Stimulated activated naive CD8-positive, alpha-beta T cell treated with anti-CD3 and anti-CD28 coated beads, Interleukin-15, Interleukin-2, amounts not matched to agents 100 ng/mL and 50 ng/mL, for 24 hours (primary cell): ENCODE data around the gene DNAJC16.
A peak's percentile ranks its signal among the peaks of the same experiment; 100 is the strongest.

Source experiments
- H3K27ac Mint-ChIP-seq: one replicate; pipeline ENCODE4 v1.8.0; 2021; ENCODE audit warnings: mild to moderate bottlenecking, mixed read lengths
- H3K27me3 Mint-ChIP-seq: one replicate; pipeline ENCODE4 v1.8.0; 2021; ENCODE audit warnings: mixed read lengths
- H3K36me3 Mint-ChIP-seq: one replicate; pipeline ENCODE4 v1.8.0; 2021; ENCODE audit warnings: low read depth, mixed read lengths
- H3K4me1 Mint-ChIP-seq: one replicate; pipeline ENCODE4 v1.8.0; 2021; ENCODE audit warnings: low read depth, mixed read lengths
- H3K4me3 Mint-ChIP-seq: one replicate; pipeline ENCODE4 v1.8.0; 2021; ENCODE audit warnings: mild to moderate bottlenecking, mixed read lengths
- H3K9me3 Mint-ChIP-seq: one replicate; pipeline ENCODE4 v1.8.0; 2021; ENCODE audit warnings: mixed read lengths

Gene DNAJC16

DNA sequence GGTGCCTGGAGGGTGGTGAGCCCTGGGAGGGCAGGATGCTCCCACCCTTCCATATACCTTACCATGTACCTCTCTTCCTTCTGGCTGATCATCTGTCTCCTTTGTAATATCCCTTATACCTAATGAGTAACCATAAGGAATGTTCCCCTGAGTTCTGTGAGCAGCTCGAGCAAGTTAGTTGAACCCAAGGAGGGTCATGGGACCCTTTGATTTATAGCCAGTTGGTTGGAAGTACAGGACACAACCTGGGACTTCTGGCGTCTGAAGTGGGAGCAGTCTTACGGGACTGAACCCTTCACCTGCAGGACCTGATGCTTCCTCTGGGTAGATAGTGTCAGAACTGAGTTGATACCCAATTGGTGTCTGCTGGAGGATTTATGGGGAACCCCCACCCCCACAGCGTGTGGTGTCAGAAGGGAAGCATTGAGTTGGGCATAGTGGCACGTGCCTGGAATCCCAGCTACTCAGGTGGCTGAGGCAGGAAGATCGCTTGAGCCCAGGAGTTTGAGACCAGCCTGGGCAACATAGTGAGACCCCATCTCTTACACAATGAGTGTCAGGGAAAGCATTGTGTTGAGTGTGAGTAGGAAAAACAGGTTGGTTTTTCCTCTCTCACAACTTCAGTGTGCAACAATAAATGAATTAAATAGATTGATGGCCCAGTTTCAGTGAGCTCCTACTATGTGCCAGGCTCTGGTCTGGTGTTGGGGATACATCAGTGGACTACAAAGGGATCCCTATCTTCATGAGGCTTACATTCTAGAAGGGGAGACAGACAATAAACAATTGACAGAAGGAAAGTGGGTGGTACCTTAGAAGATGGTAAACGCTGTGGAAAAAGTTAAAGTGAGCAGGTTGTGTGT lies 16.0 kb downstream of the DNAJC16 start:
- H3K36me3 Mint-ChIP-seq: peaks cover 54% of the 10 kb centered on the region
- H3K9me3 Mint-ChIP-seq: no peaks in the 10 kb centered on the region
- no peak overlapping the region for H3K4me3 Mint-ChIP-seq
- peaks cover 2% of the 10 kb centered on the region for H3K4me1 Mint-ChIP-seq
- H3K27me3 Mint-ChIP-seq: no peaks in the 10 kb centered on the region
- no peak overlapping the region for H3K27ac Mint-ChIP-seq

DNA sequence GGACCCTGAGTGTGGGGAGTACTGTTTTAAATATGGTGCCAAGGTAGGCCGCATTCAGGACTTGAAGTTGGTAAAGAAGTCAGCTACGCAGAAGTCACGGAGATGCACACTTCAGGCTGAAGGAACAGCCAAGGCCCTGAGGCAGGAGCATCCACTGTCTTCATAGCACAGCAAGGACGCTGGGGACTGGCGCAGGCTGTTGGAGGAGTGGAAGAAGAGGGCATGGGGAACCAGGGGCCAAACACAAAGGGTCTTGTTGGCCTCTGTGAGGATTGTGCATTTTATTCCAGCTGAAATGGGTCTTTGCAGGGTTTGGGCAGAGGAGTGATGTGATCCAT lies 16.6 kb downstream of the DNAJC16 start:
- H3K36me3 Mint-ChIP-seq: peaks cover 54% of the 10 kb centered on the region
- no peak overlapping the region for H3K4me3 Mint-ChIP-seq
- no peaks in the 10 kb centered on the region for H3K27me3 Mint-ChIP-seq
- peaks cover 2% of the 10 kb centered on the region for H3K4me1 Mint-ChIP-seq
- no peak overlapping the region for H3K27ac Mint-ChIP-seq
- H3K9me3 Mint-ChIP-seq: no peaks in the 10 kb centered on the region

DNA sequence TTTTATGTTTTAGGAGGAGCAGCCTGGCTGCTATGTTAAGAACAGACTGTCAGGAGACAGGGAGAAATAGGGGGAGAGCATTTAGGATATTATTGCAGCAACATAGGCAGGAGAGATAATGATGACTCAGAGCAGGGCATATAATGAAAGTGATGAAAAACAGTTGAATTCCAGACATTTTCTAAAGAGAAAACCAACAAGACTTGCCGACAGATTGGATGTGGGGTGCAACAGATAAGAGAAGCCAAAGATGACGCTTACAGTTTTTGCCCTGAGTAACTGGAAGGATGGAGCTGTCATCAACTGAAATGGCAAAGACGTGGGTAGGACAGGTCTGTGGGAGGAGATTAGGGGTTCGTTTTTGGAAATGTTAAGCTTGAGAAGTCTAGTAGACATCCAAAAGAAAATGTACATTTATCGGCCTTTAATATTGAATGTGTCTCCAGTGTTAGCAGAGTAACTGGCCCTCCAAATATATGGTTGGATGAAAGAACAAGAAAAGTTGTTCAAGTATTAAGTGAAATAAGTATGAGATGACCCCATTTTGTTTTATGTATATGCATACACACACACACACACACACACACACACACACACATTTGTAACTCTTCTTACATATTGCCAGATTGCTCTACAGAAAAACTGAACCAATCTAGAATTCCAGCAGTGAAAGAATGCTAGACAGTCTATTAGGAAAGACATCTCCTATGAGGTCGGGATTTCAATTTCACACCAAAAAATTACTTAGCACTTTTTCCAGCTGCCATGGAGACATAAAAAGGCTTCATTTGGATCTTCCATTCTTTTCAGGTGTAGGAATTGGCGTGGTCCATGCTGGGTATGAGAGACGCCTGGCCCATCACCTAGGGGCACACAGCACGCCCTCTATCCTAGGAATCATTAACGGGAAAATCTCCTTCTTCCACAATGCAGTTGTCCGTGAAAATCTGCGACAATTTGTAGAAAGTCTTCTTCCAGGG lies 17.2 kb downstream of the DNAJC16 start:
- Mint-ChIP-seq H3K4me1 (peaks cover 2% of the 10 kb centered on the region), H3K4me3 (no peak overlapping the region), H3K36me3 (peaks cover 52% of the 10 kb centered on the region), H3K9me3 (no peaks in the 10 kb centered on the region), H3K27ac (no peak overlapping the region), H3K27me3 (no peaks in the 10 kb centered on the region)

DNA sequence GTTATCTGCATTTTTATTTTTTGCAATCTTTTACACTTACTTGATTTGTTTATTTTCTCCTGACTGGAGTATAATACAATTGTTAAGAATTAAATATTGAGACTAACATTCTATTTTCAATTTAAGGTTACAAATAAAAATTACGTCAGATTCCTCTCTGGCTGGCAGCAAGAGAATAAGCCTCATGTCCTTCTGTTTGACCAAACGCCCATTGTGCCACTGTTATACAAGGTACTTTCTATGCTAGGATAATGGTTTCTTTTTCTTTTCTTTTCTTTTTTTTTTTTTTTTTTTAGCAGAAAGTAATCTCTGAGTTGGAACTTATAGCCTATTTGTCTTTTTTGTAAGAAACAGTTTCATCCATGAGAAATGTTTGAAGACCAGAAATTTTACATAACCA lies 20.0 kb downstream of the DNAJC16 start:
- peaks cover 43% of the 10 kb centered on the region for H3K36me3 Mint-ChIP-seq
- no peaks in the 10 kb centered on the region for H3K4me1 Mint-ChIP-seq
- H3K9me3 Mint-ChIP-seq: no peaks in the 10 kb centered on the region
- H3K27me3 Mint-ChIP-seq: no peaks in the 10 kb centered on the region
- no peak overlapping the region for H3K4me3 Mint-ChIP-seq
- H3K27ac Mint-ChIP-seq: no peak overlapping the region

DNA sequence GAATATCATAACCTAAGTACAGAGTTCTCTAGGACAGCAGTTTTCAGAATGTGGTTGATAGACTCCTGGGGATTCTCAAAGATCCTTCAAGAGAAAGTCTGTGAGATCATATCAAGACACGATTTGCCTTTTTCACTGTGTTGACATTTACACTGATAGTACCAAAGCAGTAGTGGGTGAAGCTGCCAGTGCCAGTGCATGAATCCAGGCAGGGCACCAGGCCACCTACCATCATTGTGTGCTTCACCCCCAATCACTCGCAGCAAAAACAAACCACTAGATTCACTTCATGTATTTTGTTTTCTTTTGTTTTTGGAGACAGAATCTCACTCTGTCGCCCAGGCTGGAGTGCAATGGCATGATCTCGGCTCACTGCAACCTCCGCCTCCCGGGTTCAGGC lies 23.9 kb downstream of the DNAJC16 start:
- H3K27ac Mint-ChIP-seq: no peak overlapping the region
- no peaks in the 10 kb centered on the region for H3K27me3 Mint-ChIP-seq
- H3K9me3 Mint-ChIP-seq: no peaks in the 10 kb centered on the region
- no peaks in the 10 kb centered on the region for H3K4me1 Mint-ChIP-seq
- peaks cover 20% of the 10 kb centered on the region for H3K36me3 Mint-ChIP-seq
- no peak overlapping the region for H3K4me3 Mint-ChIP-seq

DNA sequence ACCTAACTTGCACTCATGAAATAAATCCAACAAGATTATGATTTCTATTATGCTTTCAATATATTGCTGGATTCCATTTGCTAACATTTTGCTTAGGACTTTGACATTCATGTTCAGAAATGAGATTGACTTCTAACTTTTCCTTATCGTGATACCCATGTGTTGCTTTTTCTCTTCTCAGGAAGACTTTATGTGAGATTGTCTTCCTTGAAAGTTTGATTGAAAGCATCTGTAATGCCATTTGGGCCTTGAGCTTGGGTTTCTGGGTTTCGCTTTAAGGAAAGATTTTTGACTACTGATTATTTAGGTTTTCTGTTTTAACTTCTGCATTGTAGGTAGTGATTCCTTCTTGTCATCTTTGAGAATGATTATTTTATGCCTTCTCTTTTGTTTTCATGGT lies 30.4 kb downstream of the DNAJC16 start:
- H3K36me3 Mint-ChIP-seq: peaks cover 21% of the 10 kb centered on the region
- no peaks in the 10 kb centered on the region for H3K4me1 Mint-ChIP-seq
- no peaks in the 10 kb centered on the region for H3K27me3 Mint-ChIP-seq
- no peak overlapping the region for H3K27ac Mint-ChIP-seq
- no peaks in the 10 kb centered on the region for H3K9me3 Mint-ChIP-seq
- H3K4me3 Mint-ChIP-seq: no peak overlapping the region

DNA sequence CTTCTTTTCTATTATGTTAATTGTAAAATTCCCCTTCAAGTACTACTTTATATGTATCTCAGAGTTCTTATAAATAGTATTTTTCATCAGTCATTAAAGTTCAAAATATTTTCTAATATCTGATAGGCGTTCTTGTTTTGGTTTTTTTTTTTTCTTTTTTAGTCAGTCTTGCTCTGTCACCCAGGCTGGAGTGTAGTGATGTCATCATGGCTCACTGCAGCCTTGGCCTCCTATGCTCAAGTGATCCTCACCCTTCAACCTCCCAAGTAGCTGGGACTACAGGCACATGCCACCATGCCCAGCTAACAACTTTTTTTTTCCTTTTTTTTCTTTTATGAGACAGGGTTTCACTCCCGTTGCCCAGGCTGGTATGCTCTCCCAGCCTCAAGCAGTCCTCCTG lies 30.9 kb downstream of the DNAJC16 start:
- H3K27me3 Mint-ChIP-seq: no peaks in the 10 kb centered on the region
- no peak overlapping the region for H3K4me3 Mint-ChIP-seq
- H3K9me3 Mint-ChIP-seq: no peaks in the 10 kb centered on the region
- H3K27ac Mint-ChIP-seq: no peak overlapping the region
- no peaks in the 10 kb centered on the region for H3K4me1 Mint-ChIP-seq
- H3K36me3 Mint-ChIP-seq: peaks cover 25% of the 10 kb centered on the region

DNA sequence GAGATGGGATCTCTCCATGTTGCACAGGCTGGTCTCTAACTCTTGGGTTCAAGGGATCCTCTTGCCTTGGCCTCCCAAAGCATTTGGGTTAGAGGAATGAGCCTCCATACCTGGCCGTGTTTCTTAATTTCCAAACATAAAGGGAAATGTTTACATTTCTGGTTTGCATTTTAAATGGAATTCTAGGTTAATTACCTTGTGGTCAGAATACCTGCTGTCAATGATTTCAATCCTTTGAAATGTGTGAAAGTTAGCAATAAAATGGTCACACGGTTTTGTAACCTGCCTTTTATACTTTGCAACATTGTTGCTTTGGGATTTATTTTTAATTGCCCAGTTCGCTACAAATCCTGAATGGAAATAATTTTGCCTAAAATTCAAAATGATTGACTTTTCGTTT lies 31.9 kb downstream of the DNAJC16 start:
- no peaks in the 10 kb centered on the region for H3K27me3 Mint-ChIP-seq
- no peak overlapping the region for H3K27ac Mint-ChIP-seq
- no peak overlapping the region for H3K4me3 Mint-ChIP-seq
- peaks cover 30% of the 10 kb centered on the region for H3K36me3 Mint-ChIP-seq
- no peaks in the 10 kb centered on the region for H3K9me3 Mint-ChIP-seq
- no peaks in the 10 kb centered on the region for H3K4me1 Mint-ChIP-seq

DNA sequence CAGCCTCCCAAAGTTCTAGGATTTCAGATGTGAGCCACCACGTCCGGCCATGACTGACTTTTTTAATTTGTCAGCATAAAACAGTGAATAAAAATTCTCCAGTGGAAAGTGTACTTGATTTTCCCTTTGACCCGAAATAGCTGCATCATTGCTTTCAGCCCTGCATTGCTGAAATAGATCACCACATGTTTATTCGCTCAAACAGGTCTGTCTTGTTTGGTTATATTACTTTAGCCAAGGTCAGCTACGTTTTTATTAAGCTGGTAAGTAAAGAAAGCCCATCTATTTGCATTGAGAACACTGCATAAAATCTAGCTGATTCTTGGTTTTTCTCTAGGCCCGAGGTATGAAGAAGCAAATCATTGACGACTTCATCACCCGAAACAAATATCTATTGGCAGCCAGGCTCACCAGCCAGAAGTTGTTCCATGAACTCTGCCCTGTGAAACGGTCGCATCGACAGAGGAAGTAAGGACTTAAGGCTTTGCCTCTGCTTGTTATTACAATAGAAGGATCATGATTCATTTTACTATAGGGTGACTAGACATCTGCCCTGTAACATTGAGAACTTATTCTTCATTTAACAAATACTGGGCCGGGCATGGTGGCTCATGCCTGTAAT lies 32.7 kb downstream of the DNAJC16 start:
- Mint-ChIP-seq H3K4me3 (no peak overlapping the region), H3K9me3 (no peaks in the 10 kb centered on the region), H3K27me3 (no peaks in the 10 kb centered on the region), H3K36me3 (peaks cover 36% of the 10 kb centered on the region), H3K4me1 (peaks cover 5% of the 10 kb centered on the region), H3K27ac (no peak overlapping the region)

DNA sequence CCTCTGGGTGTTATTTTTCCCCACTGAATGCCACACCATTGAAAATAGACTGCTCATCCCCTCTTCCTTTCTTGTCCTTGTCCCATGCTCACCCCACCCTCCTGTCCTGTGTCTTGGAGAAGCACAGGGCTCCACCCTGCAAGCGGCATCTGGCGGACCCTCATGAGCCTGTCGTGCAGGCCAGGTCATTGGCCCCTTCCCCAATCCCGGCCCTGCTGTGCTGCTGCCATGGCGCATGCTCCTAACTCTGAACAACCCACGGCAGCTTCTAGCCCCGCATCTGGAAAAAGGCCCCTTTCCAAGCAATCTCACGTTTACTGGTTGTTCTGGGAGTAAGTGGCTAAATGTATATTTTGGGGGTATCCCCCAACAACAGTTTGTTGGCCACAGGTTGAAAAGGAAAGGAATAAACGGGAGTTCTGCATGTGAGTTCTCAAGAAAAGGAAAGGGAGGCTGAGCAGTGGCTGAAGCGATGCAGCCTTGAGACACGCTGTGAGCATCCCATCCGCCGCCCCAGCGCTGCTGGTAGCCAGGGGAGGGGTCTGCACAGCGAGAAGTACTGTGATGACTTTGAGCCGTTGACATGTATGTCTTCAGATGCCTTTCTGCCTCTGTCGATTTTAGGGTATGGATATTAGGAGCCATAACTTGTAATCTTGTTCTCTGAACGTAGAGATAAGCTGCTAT lies 41.9 kb downstream of the DNAJC16 start:
- no peak overlapping the region for H3K27ac Mint-ChIP-seq
- no peaks in the 10 kb centered on the region for H3K9me3 Mint-ChIP-seq
- H3K27me3 Mint-ChIP-seq: no peaks in the 10 kb centered on the region
- H3K4me3 Mint-ChIP-seq: no peak overlapping the region
- H3K4me1 Mint-ChIP-seq: peaks cover 17% of the 10 kb centered on the region
- peaks cover 78% of the 10 kb centered on the region for H3K36me3 Mint-ChIP-seq

DNA sequence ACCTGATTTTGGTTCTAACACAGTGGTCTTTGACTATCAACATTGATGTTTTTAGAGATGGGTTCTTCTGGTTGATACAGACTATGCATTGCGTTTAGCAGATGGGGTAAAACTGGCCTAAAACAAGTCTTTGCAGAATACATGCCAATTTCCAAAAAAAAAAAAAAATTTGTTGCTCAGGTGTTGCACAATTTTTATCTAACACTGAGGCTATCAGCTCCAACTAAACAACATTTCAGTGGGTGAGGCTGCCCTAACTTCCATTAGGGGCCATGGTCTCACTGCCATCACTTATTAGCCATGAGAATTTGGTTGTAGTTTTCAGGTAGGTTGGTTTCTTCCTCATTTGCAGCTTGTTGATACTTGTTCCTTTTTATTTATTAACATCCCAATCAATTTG lies 44.2 kb downstream of the DNAJC16 start:
- no peaks in the 10 kb centered on the region for H3K9me3 Mint-ChIP-seq
- H3K27ac Mint-ChIP-seq: no peak overlapping the region
- peaks cover 67% of the 10 kb centered on the region for H3K36me3 Mint-ChIP-seq
- H3K27me3 Mint-ChIP-seq: no peaks in the 10 kb centered on the region
- no peak overlapping the region for H3K4me3 Mint-ChIP-seq
- H3K4me1 Mint-ChIP-seq: peaks cover 12% of the 10 kb centered on the region

DNA sequence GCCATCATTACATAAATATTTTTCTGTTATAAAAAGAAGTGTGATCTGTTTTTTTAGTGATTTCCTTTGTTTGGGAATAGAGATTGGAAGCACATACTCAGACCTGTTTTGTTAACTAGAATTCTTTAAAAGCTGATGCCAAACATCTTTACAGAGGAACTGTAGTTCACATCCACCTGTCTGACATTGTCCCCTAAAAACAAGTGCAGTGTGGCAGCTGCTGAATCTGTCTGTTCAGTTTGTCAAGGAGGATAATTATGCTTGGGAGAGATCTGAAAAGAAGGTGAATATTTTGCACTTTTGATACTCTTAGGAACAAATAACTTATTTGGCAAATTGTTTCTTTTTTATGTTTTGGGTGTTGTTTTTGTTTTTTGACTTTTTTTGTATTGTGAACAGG lies 44.6 kb downstream of the DNAJC16 start:
- peak overlapping the region; percentile 41 for H3K27ac Mint-ChIP-seq
- H3K4me3 Mint-ChIP-seq: no peak overlapping the region
- peaks cover 12% of the 10 kb centered on the region for H3K4me1 Mint-ChIP-seq
- H3K9me3 Mint-ChIP-seq: no peaks in the 10 kb centered on the region
- H3K27me3 Mint-ChIP-seq: no peaks in the 10 kb centered on the region
- H3K36me3 Mint-ChIP-seq: peaks cover 63% of the 10 kb centered on the region

DNA sequence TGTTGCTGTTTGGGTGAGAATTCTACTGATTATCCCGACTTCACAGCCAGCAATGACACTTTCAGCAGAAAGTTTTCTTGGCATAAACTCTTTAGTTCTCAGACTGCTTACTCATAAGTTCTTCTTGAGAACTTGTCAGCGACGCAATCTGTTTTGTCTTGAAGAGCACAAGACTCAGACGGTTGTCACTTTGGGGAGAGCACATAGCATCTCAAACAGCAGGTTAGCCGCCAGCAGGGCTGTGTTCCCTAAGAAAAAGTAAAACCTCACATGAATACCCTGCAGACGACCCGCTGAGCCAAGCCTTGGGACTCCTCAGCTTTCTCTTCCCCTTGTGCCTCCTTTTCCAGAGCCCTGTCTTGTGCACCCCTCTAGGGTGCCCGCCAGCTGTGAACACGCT lies 46.8 kb downstream of the DNAJC16 start:
- H3K27ac Mint-ChIP-seq: no peak overlapping the region
- no peaks in the 10 kb centered on the region for H3K9me3 Mint-ChIP-seq
- H3K27me3 Mint-ChIP-seq: no peaks in the 10 kb centered on the region
- H3K4me3 Mint-ChIP-seq: no peak overlapping the region
- H3K4me1 Mint-ChIP-seq: peaks cover 26% of the 10 kb centered on the region
- H3K36me3 Mint-ChIP-seq: peaks cover 49% of the 10 kb centered on the region

DNA sequence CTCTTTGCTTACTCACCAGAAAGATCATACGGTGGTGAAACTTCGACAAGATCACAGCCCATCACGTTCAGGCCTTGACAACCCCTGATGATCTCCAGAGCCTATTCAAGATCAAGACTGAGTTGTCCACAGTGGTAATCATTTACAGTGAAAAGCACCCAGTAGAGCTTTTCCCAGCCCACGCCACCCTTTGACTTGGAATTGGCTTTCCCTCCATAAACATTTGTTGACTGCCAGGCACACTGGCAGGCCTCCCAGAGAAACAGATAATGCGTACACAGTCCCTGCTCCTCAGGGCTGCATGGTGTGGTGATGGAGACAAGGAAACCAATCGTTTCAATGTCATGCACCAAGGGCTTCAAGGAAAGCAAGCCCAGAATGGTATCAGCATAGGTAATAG lies 48.1 kb downstream of the DNAJC16 start:
- peaks cover 50% of the 10 kb centered on the region for H3K36me3 Mint-ChIP-seq
- H3K9me3 Mint-ChIP-seq: no peaks in the 10 kb centered on the region
- no peak overlapping the region for H3K4me3 Mint-ChIP-seq
- H3K27ac Mint-ChIP-seq: peak overlapping the region; percentile 17
- no peaks in the 10 kb centered on the region for H3K27me3 Mint-ChIP-seq
- peaks cover 39% of the 10 kb centered on the region for H3K4me1 Mint-ChIP-seq
